K562 (cell line): ENCODE measurements around the gene RPS19. TPM values are rescaled to one million over a fixed set of nuclear protein-coding genes. Genes with fewer than 3 reads are reported as not detected.

ENCODE experiments used
- CTCF ChIP-seq, 3 experiments: IDR thresholded peaks in 2 of 3; conservative IDR thresholded peaks in 1 of 3; 2 replicates each; pipeline ENCODE4 v1.5.1; 2011 to 2012; ENCODE audit warnings: low read length in 3 of 3, mild to moderate bottlenecking in 3 of 3, control low read depth in 2 of 3, improper control_type of control experiment in 1 of 3, inconsistent platforms in 1 of 3, low read depth in 1 of 3, mixed read lengths in 1 of 3, moderate library complexity in 1 of 3; ENCODE audit not compliant: insufficient read depth in 2 of 3
- E4F1 ChIP-seq: fragments of 250-450 bp; sonication (Bioruptor Pico); IDR thresholded peaks from 2 replicates; pipeline ENCODE4 v1.5.0; 2021; ENCODE audit warnings: mild to moderate bottlenecking, borderline replicate concordance
- NEUROD1 ChIP-seq: fragments of 150-350 bp; IDR thresholded peaks from 2 replicates; pipeline ENCODE4 v1.6.1; 2014; ENCODE audit warnings: borderline replicate concordance, low read length, low read depth; ENCODE audit not compliant: partially characterized antibody
- POLR2G ChIP-seq: fragments of 200-400 bp; formaldehyde crosslinking; IDR thresholded peaks from 2 replicates; pipeline ENCODE4 v1.6.1; 2017; ENCODE audit warnings: low read depth, mild to moderate bottlenecking, antibody characterized with exemption, low read length, moderate library complexity
- polyA plus RNA-seq, 8 experiments: library from polyadenylated mRNA; depleted of rRNA in 4 of 8; stranded (reverse) in 5 of 8; unstranded in 3 of 8; fragments of >200 nt; fragmentation: Nextera tagmentation in 2 of 8; fragmentation: Illumina TruSeq in 1 of 8; extraction: Ambion mirVana in 2 of 8; extraction: Trizol in 1 of 8; gene quantifications; 2 replicates each; pipeline versions ENCODE4 v1.2.1 to v1.2.3, GENCODE V29; 2011 to 2014; ENCODE audit warnings: inconsistent platforms in 1 of 8, missing spikeins in 1 of 8
- total RNA-seq, 7 experiments: library from RNA; depleted of rRNA in 6 of 7; stranded (reverse); fragments of >200 nt in 6 of 7; fragmentation: Illumina TruSeq in 2 of 7; extraction: Trizol in 2 of 7; gene quantifications; 2 replicates each; pipeline versions ENCODE4 v1.2.1 to v1.2.3, GENCODE V29; 2011 to 2021; ENCODE audit warnings: low replicate concordance in 1 of 7

Gene RPS19
- total and polyA plus RNA-seq, 9 of the 15 experiments (the other 6 are each of a cell fraction or from before 2014, with no cell fraction given), result 1,964 to 3,408 (median 2,747) TPM

GRCh38 chr19:41887711-41888382 is 27.8 kb downstream of the RPS19 start (continued):
- no peak for TF ChIP-seq E4F1 (CRISPR knock-in tag)
- 0 out of 6 replicates have a peak, but pooled peaks of 1 of the 3 experiments have one; percentile 20 for TF ChIP-seq CTCF (IDR thresholded peaks at IDR 0.05 in 2 of 3, conservative IDR thresholded peaks at IDR 0.05 in 1 of 3; ENCODE audit: insufficient read depth in 2 of 3, low read depth in 1 of 3, low read length in 3 of 3)
- TF ChIP-seq NEUROD1, result no peak
- peak; percentile 39; the same call in 1 of the 2 replicates for TF ChIP-seq POLR2G
- TF ChIP-seq, all 486 proteins: peak for 5
